OCI-LY3 (cell line): ENCODE results near the gene ANKLE1.

Source experiments
- CTCF ChIP-seq: fragments of 200-600, 300-600 bp; sonication (generic); IDR thresholded peaks from 2 replicates; pipeline ENCODE4 v1.5.1; 2014; ENCODE audit warnings: antibody characterized with exemption, low read length, low read depth
- EZH2phosphoT487 ChIP-seq: fragments of 200-600 bp; shearing (Covaris generic); IDR thresholded peaks from 2 replicates; pipeline ENCODE4 v1.6.1; 2018; ENCODE audit warnings: antibody characterized with exemption, mixed run types, low read depth

DNA sequence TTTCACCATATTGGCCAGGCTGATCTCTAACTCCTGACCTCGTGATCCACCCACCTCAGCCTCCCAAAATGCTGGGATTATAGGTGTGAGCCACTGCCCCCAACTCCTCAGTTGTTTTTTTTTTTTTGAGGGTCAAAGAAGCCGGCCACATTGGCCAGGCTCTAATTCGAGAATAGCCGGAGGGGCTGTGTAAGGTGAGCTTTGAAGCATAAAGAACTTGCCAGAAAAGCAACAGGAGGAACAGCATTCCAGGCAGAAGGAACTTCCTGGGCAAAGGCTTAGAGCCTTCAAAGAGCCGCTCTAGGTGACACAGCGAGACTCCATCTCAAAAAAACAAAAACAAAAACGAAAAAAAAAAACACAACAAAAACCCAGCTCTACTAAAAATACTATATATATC, 15.7 kb upstream of the ANKLE1 start:
- TF ChIP-seq EZH2phosphoT487 (no peak), CTCF (no peak)
